ENCODE measurements around the gene NPPB.
"Not testable (repeated sequence)": the region's sequence is repeated elsewhere in the genome, so short reads cannot be mapped to it uniquely, and the experiment has no call there.

Gene NPPB

GRCh38 chr1:11858613-11858967 is at the start of gene NPPB:
Gene NPPB (minus strand): TSS chr1:11858945. CDS start chr1:11858833, 112 bp downstream.
- DNase-seq (ENCODE audit: extremely low read depth, low read depth) = no peak

GRCh38 chr1:11908095-11908675 is 49.4 kb upstream of the NPPB start:
- DNase-seq (ENCODE audit: extremely low read depth, low read depth) = peak; percentile 96
- no peak for TF ChIP-seq CTCF (IDR thresholded peaks at IDR 0.05; ENCODE audit: low read depth, low read length)

More at GRCh38 chr1:11858613-11858967, at the start of gene NPPB:
- no peak for TF ChIP-seq CTCF (IDR thresholded peaks at IDR 0.05; ENCODE audit: low read depth, low read length)

- peak; percentile 90 for DNase-seq (ENCODE audit: extremely low read depth, low read depth)
- TF ChIP-seq CTCF (IDR thresholded peaks at IDR 0.05; ENCODE audit: low read depth, low read length) = peak; percentile 76
These were observed 48.7 kb upstream of the NPPB start for GRCh38 chr1:11907275-11908094.

- no peak for TF ChIP-seq CTCF (IDR thresholded peaks at IDR 0.05; ENCODE audit: low read depth, low read length)
- no peak for DNase-seq (ENCODE audit: extremely low read depth, low read depth)
These were observed 48.1 kb upstream of the NPPB start for GRCh38 chr1:11906870-11907269.

GRCh38 chr1:11904978-11905377 is 46.2 kb upstream of the NPPB start:
- no peak for TF ChIP-seq CTCF (IDR thresholded peaks at IDR 0.05; ENCODE audit: low read depth, low read length)
- no peak for DNase-seq (ENCODE audit: extremely low read depth, low read depth)

GRCh38 chr1:11904156-11904555 is 45.4 kb upstream of the NPPB start:
- DNase-seq (ENCODE audit: extremely low read depth, low read depth) = not testable (repeated sequence)

- TF ChIP-seq CTCF (IDR thresholded peaks at IDR 0.05; ENCODE audit: low read depth, low read length) = no peak
- no peak for DNase-seq (ENCODE audit: extremely low read depth, low read depth)
These were observed 44.5 kb upstream of the NPPB start for GRCh38 chr1:11903210-11903609.

GRCh38 chr1:11901446-11901845 is 42.7 kb upstream of the NPPB start:
- DNase-seq (ENCODE audit: extremely low read depth, low read depth) = not testable (repeated sequence)

All from AG09319 (cell line).